Left kidney (tissue), 2 donors: ENCODE measurements around the gene HOXA11. TPM values are rescaled to one million over a fixed set of nuclear protein-coding genes. Genes with fewer than 3 reads are reported as not detected.

Experiments used
- DNase-seq: peaks from one replicate; pipeline ENCODE4 v3.0.0-alpha.2; 2013
- polyA plus RNA-seq: library from polyadenylated mRNA; unstranded; fragments of 120-200 nt; gene quantifications from one replicate; pipeline ENCODE4 v1.2.1, GENCODE V29; 2013; ENCODE audit not compliant: insufficient read length

Gene HOXA11
- polyA plus RNA-seq, 1 donor, result 32.2 TPM

DNA sequence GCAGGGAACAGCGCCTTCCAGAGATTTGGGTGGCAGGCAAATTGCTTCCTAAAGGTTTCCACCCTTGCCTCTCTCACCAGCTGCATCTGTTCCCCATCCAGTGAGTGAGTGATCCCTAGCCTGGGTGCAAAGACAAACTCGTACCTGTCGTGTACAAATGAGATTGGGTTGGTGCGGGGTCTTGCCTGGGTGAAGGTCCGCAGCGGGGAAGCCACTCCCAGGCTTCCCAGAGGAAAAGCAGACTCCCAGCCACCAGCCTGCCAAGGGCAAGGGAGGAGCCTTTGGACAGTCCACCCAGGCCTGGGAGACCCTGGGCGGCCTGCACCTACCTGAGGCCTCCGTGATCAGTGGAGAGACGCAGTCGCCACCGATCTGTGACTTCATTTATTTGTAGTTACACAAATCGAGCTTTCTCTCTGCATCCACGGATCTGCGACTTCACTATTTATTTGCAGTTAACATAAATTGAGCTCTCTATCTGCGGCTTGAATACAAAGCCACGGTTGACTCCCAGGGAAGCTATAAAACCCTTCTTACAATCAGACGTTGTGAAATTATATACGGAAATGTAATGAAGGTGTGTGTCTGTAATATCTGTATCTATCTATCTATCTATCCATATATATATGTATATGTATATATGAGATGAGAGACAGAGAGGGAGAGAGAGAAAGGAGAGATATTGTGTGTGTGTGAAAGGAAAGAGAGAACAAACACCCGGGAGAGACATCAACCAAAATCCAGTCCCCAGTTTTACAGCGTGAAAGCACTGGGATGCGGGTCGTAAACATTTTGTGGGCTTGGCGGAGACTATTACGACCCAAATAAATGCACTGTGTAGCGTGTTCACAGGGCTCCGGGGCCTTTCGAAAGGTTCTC, 25.5 kb downstream of the HOXA11 start:
- no peak for DNase-seq

GRCh38 chr7:27158436-27159265, 26.4 kb downstream of the HOXA11 start:
- no peak for DNase-seq

- peak; percentile 86 for DNase-seq
Observed at GRCh38 chr7:27157702-27158431, 27.2 kb downstream of the HOXA11 start.

DNA sequence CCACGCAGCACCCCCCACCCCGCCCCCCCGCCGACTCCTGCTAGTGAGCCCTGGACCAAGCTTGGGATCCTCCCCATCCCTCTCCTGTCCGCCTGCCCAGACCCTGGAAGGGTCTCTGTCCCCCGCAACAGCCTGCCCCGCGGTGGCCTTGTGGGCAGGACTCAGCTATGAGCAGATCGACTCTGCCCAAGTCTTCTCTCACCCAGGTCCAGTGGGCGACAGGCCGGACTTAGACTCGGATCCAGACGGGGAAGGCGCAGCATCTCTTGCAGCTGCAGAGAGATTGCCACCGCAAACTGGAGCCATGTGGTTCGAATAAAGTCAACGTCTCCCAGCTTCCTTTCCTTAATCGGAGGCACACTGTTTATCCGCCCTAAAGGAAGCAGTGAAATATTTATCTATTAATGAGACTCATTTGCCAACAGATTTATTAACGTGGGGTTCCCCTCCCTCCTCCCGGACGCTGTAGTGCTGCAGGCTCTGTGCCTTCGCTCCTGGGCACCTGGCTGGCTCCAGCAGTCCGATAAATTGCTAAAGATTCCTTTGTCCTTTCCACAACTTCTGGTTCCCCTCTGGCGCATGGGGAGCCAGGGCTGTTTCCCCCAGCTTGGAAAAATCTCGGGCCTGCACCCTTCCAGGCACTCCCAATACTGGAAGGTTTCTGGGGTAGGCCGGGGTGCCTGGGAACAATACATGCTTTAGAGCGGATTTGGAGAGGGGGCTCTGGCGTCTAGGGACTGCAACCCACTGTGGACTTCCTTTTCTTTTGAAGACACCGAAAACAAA, 27.9 kb downstream of the HOXA11 start:
- no peak for DNase-seq

DNA sequence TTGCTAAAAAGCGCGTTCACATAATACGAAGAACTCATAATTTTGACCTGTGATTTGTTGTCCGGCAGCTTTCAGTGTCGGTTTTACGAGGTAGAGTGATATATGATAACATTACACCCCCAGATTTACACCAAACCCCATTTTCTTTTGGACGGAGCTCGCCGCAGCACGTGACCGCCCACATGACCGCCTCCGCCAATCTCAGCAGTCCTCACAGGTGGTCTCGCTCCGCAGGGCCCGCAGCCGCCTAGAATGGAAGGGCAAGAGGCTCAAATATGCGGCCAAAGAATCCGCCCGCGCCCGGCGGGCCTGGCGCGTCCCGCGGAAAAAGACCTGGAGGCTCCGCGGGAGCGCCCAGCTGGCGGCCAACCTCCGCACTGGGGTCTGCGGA, 28.5 kb downstream of the HOXA11 start, which contains the start of gene HOXA7:
HOXA7 (minus strand) TSS at position 168 of the 391 bp plus-strand sequence; CDS start at position 38, 130 bp downstream.
- DNase-seq, result peak; percentile 91

DNA sequence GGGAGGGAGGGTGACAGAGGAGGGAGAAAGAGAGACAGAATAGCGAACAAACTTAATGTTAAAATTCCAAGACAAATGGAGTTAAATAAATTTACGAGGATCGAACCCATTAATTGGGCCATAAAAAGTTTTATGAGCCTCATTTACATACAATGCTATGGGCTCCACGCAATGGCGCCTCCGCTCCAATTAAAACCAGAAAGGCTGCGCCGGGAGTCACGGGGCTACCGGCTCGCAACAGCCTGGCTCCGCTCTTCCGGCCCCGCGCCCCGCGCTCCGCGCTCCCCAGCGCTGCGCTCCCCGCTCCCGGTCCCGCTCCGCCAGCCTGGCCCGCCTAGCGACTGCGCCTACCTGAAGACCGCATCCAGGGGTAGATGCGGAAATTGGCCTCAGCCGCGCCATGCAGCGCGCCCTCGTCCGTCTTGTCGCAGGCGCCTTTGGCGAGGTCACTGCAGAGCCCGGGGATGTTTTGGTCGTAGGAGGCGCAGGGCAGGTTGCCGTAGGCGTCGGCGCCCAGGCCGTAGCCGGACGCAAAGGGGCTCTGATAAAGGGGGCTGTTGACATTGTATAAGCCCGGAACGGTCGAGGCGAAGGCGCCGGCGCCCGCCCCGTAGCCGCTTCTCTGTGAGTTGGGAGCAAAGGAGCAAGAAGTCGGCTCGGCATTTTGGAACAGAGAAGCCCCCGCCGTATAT, 29.1 kb downstream of the HOXA11 start:
- no peak for DNase-seq

GRCh38 chr7:27154901-27155815, 29.9 kb downstream of the HOXA11 start:
- DNase-seq, result no peak

DNA sequence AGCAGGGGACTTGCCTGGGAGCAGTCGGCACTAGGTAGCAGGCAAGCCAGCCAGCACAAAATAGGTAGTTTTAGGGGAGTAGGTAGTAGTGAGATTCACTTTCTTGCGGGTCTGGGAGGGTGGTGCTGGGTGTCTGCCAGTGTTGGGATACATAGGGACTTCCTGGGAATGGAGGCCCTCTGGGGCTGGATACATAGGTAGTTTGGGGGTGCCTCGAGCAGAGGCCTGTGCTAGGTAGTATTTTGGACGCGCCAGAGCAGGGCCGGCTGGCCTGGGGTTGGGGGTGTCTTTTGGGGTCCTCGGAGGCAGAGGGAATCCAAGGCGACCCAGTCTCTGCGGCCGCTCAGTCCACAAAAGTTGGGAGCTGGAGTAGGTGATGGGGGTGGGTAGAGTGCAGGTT, 30.7 kb downstream of the HOXA11 start:
- DNase-seq, result no peak

DNA sequence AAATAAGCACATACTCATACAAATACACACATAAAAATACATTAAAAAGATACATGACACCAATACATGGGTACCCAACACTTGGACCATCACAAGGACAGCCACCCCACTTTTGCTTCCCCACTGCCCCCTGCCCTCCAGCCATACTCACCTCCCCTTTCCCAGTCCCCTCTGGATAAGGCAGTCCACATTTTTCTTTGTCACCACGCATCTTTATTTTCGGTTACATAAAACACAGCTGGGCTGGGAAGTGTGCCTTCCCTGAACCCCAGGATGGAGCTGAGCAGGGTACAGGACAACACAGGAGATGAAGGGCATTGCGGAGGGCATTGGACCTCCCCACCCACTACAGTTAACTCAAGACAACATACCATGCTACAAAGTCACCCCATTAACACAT, 31.5 kb downstream of the HOXA11 start:
- no peak for DNase-seq

DNA sequence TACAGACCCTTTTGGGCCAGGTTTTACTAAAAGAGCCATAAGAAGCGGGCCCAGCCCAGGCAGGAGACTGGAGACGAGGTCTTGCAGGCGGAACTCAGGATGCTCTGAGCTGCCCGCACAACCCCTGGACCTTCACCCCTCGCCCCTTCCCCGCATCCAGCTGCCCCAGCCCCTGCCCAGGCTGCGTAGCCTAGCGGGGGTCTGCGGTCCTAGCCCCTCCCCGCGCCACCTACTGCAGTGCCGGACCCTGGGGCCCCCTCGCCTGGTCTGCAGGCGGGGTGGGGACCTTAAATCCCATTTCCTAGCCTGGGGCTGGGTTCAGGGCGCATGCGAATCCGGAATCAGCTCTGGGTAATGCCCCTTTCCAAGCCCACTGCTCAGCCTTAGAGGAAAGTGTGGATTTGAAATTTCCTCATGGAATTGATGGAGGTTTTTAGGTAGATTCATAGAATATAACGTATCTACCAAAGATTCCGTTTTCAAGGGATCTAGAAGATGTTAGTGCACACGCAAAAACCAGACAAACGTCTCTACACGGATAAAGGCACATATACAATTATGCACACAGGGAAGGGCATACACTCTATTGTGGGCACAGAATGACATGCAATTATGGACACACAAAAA, 32.1 kb downstream of the HOXA11 start:
- DNase-seq, result no peak

- peak; percentile 94 for DNase-seq
Observed at GRCh38 chr7:27151931-27152815, 32.9 kb downstream of the HOXA11 start, which contains the start of gene HOXA3. Gene HOXA3, minus strand, starts transcription at chr7:27152583. Its CDS starts 41,943 bp downstream, at chr7:27110640.

GRCh38 chr7:27151341-27151930, 33.6 kb downstream of the HOXA11 start:
- no peak for DNase-seq

DNA sequence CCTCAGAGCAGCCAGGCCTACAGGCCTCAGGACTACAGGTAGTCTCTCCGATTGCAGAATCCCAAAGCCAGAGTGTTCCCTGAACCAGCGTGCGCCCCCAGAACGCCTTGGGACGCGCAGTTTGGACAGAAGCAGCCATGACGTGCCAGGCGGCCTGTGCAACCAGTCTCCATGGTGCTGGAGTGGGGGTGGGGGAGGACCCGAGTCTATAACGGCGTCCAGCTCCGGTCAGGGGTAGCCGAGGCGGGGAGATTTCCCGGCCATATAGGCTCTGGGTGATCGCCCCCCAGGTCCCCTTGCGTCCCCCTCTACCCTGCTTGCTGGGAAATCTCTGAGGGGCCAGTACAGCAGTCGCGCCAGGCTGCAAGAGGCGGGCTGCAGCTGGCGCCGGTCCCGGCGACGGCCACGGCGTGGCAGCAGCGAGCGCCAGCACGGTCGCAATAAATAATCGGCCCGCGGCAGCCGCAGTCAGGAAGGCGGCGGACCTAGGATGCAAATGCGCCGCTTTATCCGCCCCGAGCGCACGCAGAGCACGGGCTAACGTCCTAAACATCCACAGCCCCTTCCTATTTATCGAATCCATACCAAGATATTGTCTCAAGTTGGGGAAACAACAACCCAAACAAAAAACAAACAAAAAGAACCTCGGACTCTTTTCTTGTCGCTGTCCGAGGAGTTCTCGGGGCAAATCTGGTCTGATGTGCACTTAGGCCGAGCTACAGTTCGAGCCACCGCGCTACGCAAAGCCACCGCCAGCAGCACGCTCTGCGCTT, 34.3 kb downstream of the HOXA11 start:
- DNase-seq, result peak; percentile 80

DNA sequence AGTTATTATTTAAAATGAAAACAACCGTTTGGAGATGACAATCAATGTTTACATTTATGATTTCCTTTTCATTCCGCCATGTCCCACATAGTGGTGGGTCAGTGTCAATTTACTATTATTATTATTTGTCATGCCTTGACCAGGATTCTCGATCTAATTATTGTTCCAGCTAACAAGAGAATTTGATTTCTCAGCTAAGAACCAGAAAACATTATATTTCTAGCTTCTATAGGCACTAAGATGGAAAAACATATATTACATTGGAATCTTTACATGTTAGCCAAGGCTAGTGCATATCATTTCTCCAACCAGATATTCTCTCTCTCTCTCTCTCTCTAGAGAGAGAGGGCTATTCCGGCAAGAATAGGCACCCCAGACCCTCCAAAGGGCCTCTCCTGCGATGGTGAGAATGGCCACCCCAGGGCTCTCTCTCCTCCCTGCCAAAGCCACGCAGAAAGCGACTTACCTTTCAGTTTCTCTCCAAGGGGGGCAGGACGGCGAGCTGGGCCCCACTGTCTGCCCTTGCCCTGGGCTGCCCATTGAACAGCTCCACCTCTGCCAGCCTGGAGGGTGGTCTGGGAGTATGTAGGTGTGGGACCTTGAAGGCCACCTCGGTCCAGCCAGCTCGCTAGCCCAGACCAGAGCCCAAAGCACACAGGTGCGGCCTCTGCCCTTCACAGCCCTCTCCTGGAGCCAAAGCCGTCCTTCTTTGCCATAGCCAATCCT, 35.0 kb downstream of the HOXA11 start:
- no peak for DNase-seq

GRCh38 chr7:27148756-27149641, 36.0 kb downstream of the HOXA11 start:
- DNase-seq, result no peak
